ENCODE measurements around the gene KCNQ1.

KCNQ1 gene

GRCh38 chr11:2708757-2709281, 264.0 kb downstream of the KCNQ1 start:
- H3K27me3 ChIP-seq (replicated peaks in 2 of 5; ENCODE audit: control insufficient read depth in 4 of 5, insufficient read depth in 5 of 5, low read length in 4 of 5) = peaks cover 0 to 2% (median 0%) of the 10 kb centered on the region in 5 experiments
- peaks cover 0 to 10% (median 7%) of the 10 kb centered on the region in 4 experiments for H3K4me1 ChIP-seq (ENCODE audit: control extremely low read depth in 1 of 4, control insufficient read depth in 4 of 4, insufficient read depth in 4 of 4, low read length in 3 of 4)
- ChIA-PET CTCF (interaction anchor here (1.3 to 1.5 kb wide), 2 partner anchors 9 to 16 kb away, joined by 3 to 4 read pairs; no protein-coding TSS in a partner anchor), POLR2A (no interaction called here)
- no peak for DNase-seq
- H3K4me3 ChIP-seq (ENCODE audit: control insufficient read depth in 1 of 7, extremely low read depth in 1 of 7, insufficient read depth in 4 of 7, low read depth in 2 of 7, low read length in 6 of 7) = no peak overlapping the region
- 95% methylated on average over 10 of the region's 14 CpGs for WGBS (ENCODE audit: insufficient coverage)
- peaks cover 0 to 7% (median 4%) of the 10 kb centered on the region in 5 experiments for H3K9me3 ChIP-seq (ENCODE audit: control extremely low read depth in 1 of 5, control insufficient read depth in 4 of 5, insufficient read depth in 2 of 5, low read depth in 1 of 5, low read length in 4 of 5)
- no peak overlapping the region for H3K27ac ChIP-seq (ENCODE audit: insufficient read depth in 1 of 2, low read depth in 1 of 2, low read length in 2 of 2, poor library complexity in 1 of 2, severe bottlenecking in 2 of 2)
- H3K36me3 ChIP-seq (ENCODE audit: control insufficient read depth in 4 of 4, insufficient read depth in 4 of 4, low read length in 3 of 4) = no peaks in the 10 kb centered on the region

GRCh38 chr11:2709429-2709828, 264.6 kb downstream of the KCNQ1 start:
- Histone ChIP-seq H3K27me3 (replicated peaks in 2 of 5; ENCODE audit: control insufficient read depth in 4 of 5, insufficient read depth in 5 of 5, low read length in 4 of 5) (peaks cover 0 to 2% (median 0%) of the 10 kb centered on the region in 5 experiments), H3K4me3 (ENCODE audit: control insufficient read depth in 1 of 7, extremely low read depth in 1 of 7, insufficient read depth in 4 of 7, low read depth in 2 of 7, low read length in 6 of 7) (no peak overlapping the region), H3K9me3 (ENCODE audit: control extremely low read depth in 1 of 5, control insufficient read depth in 4 of 5, insufficient read depth in 2 of 5, low read depth in 1 of 5, low read length in 4 of 5) (peaks cover 0 to 7% (median 4%) of the 10 kb centered on the region in 5 experiments), H3K36me3 (ENCODE audit: control insufficient read depth in 4 of 4, insufficient read depth in 4 of 4, low read length in 3 of 4) (no peaks in the 10 kb centered on the region), H3K27ac (ENCODE audit: insufficient read depth in 1 of 2, low read depth in 1 of 2, low read length in 2 of 2, poor library complexity in 1 of 2, severe bottlenecking in 2 of 2) (no peak overlapping the region), H3K4me1 (ENCODE audit: control extremely low read depth in 1 of 4, control insufficient read depth in 4 of 4, insufficient read depth in 4 of 4, low read length in 3 of 4) (peaks cover 0 to 7% (median 4%) of the 10 kb centered on the region in 4 experiments)
- ChIA-PET POLR2A (no interaction called here), CTCF (no interaction called here)
- 72% methylated on average over 7 of the region's 8 CpGs for WGBS (ENCODE audit: insufficient coverage)
- DNase-seq = peak in 1 of 3 donors; percentile 23

GRCh38 chr11:2711161-2711560, 266.4 kb downstream of the KCNQ1 start:
- POLR2A ChIA-PET = no interaction called here
- Histone ChIP-seq H3K9me3 (ENCODE audit: control extremely low read depth in 1 of 5, control insufficient read depth in 4 of 5, insufficient read depth in 2 of 5, low read depth in 1 of 5, low read length in 4 of 5) (peaks cover 0 to 4% (median 2%) of the 10 kb centered on the region in 5 experiments), H3K4me1 (ENCODE audit: control extremely low read depth in 1 of 4, control insufficient read depth in 4 of 4, insufficient read depth in 4 of 4, low read length in 3 of 4) (no peaks in the 10 kb centered on the region), H3K27me3 (replicated peaks in 2 of 5; ENCODE audit: control insufficient read depth in 4 of 5, insufficient read depth in 5 of 5, low read length in 4 of 5) (peaks cover 0 to 2% (median 0%) of the 10 kb centered on the region in 5 experiments), H3K27ac (ENCODE audit: insufficient read depth in 1 of 2, low read depth in 1 of 2, low read length in 2 of 2, poor library complexity in 1 of 2, severe bottlenecking in 2 of 2) (no peak overlapping the region), H3K4me3 (ENCODE audit: control insufficient read depth in 1 of 7, extremely low read depth in 1 of 7, insufficient read depth in 4 of 7, low read depth in 2 of 7, low read length in 6 of 7) (no peak overlapping the region), H3K36me3 (ENCODE audit: control insufficient read depth in 4 of 4, insufficient read depth in 4 of 4, low read length in 3 of 4) (no peaks in the 10 kb centered on the region)
- no peak for DNase-seq
- CTCF ChIA-PET = interaction anchor here (1.0 kb wide), 1 partner anchor 30 kb away, joined by 4 read pairs; no protein-coding TSS in a partner anchor
- WGBS (ENCODE audit: insufficient coverage) = 94% methylated on average over 6 of the region's 6 CpGs

- POLR2A ChIA-PET = no interaction called here
- no peaks in the 10 kb centered on the region for H3K4me1 ChIP-seq (ENCODE audit: control extremely low read depth in 1 of 4, control insufficient read depth in 4 of 4, insufficient read depth in 4 of 4, low read length in 3 of 4)
- H3K27me3 ChIP-seq (replicated peaks in 2 of 5; ENCODE audit: control insufficient read depth in 4 of 5, insufficient read depth in 5 of 5, low read length in 4 of 5) = peaks cover 0 to 2% (median 0%) of the 10 kb centered on the region in 5 experiments
- peaks cover 0 to 1% (median 0%) of the 10 kb centered on the region in 5 experiments for H3K9me3 ChIP-seq (ENCODE audit: control extremely low read depth in 1 of 5, control insufficient read depth in 4 of 5, insufficient read depth in 2 of 5, low read depth in 1 of 5, low read length in 4 of 5)
- no peak overlapping the region for H3K27ac ChIP-seq (ENCODE audit: insufficient read depth in 1 of 2, low read depth in 1 of 2, low read length in 2 of 2, poor library complexity in 1 of 2, severe bottlenecking in 2 of 2)
- DNase-seq = no peak
- CTCF ChIA-PET = interaction anchor here (1.1 kb wide), 1 partner anchor 11 kb away, joined by 4 read pairs; no protein-coding TSS in a partner anchor
- WGBS (ENCODE audit: insufficient coverage) = 100% methylated on average over 4 of the region's 12 CpGs
- H3K36me3 ChIP-seq (ENCODE audit: control insufficient read depth in 4 of 4, insufficient read depth in 4 of 4, low read length in 3 of 4) = no peaks in the 10 kb centered on the region
- no peak overlapping the region for H3K4me3 ChIP-seq (ENCODE audit: control insufficient read depth in 1 of 7, extremely low read depth in 1 of 7, insufficient read depth in 4 of 7, low read depth in 2 of 7, low read length in 6 of 7)
Measured at GRCh38 chr11:2713094-2713493, 268.3 kb downstream of the KCNQ1 start.

- Histone ChIP-seq H3K27me3 (replicated peaks in 2 of 5; ENCODE audit: control insufficient read depth in 4 of 5, insufficient read depth in 5 of 5, low read length in 4 of 5) (peaks cover 0 to 2% (median 0%) of the 10 kb centered on the region in 5 experiments), H3K36me3 (ENCODE audit: control insufficient read depth in 4 of 4, insufficient read depth in 4 of 4, low read length in 3 of 4) (no peaks in the 10 kb centered on the region), H3K4me3 (ENCODE audit: control insufficient read depth in 1 of 7, extremely low read depth in 1 of 7, insufficient read depth in 4 of 7, low read depth in 2 of 7, low read length in 6 of 7) (no peak overlapping the region), H3K4me1 (ENCODE audit: control extremely low read depth in 1 of 4, control insufficient read depth in 4 of 4, insufficient read depth in 4 of 4, low read length in 3 of 4) (no peaks in the 10 kb centered on the region), H3K9me3 (ENCODE audit: control extremely low read depth in 1 of 5, control insufficient read depth in 4 of 5, insufficient read depth in 2 of 5, low read depth in 1 of 5, low read length in 4 of 5) (peaks cover 0 to 1% (median 0%) of the 10 kb centered on the region in 5 experiments), H3K27ac (ENCODE audit: insufficient read depth in 1 of 2, low read depth in 1 of 2, low read length in 2 of 2, poor library complexity in 1 of 2, severe bottlenecking in 2 of 2) (no peak overlapping the region)
- WGBS (ENCODE audit: insufficient coverage) = 96% methylated on average over 24 of the region's 26 CpGs
- ChIA-PET CTCF (interaction anchor here (0.9 to 1.4 kb wide), 3 partner anchors 11 to 19 kb away, joined by 3 to 4 read pairs (median 3); no protein-coding TSS in a partner anchor), POLR2A (interaction anchor here (0.6 kb wide), 1 partner anchor 153 kb away, joined by 8 read pairs; no protein-coding TSS in a partner anchor)
- no peak for DNase-seq
Measured at GRCh38 chr11:2713661-2714462, 269.1 kb downstream of the KCNQ1 start.

GRCh38 chr11:2714463-2714800, 269.6 kb downstream of the KCNQ1 start:
- peaks cover 0 to 2% (median 0%) of the 10 kb centered on the region in 5 experiments for H3K27me3 ChIP-seq (replicated peaks in 2 of 5; ENCODE audit: control insufficient read depth in 4 of 5, insufficient read depth in 5 of 5, low read length in 4 of 5)
- ChIA-PET CTCF (interaction anchor here (0.9 to 1.4 kb wide), 3 partner anchors 12 to 19 kb away, joined by 3 to 4 read pairs (median 3); no protein-coding TSS in a partner anchor), POLR2A (no interaction called here)
- DNase-seq = no peak
- H3K27ac ChIP-seq (ENCODE audit: insufficient read depth in 1 of 2, low read depth in 1 of 2, low read length in 2 of 2, poor library complexity in 1 of 2, severe bottlenecking in 2 of 2) = no peak overlapping the region
- 95% methylated on average over 8 of the region's 9 CpGs for WGBS (ENCODE audit: insufficient coverage)
- no peak overlapping the region for H3K4me3 ChIP-seq (ENCODE audit: control insufficient read depth in 1 of 7, extremely low read depth in 1 of 7, insufficient read depth in 4 of 7, low read depth in 2 of 7, low read length in 6 of 7)
- no peaks in the 10 kb centered on the region for H3K36me3 ChIP-seq (ENCODE audit: control insufficient read depth in 4 of 4, insufficient read depth in 4 of 4, low read length in 3 of 4)
- peaks cover 0 to 1% (median 0%) of the 10 kb centered on the region in 5 experiments for H3K9me3 ChIP-seq (ENCODE audit: control extremely low read depth in 1 of 5, control insufficient read depth in 4 of 5, insufficient read depth in 2 of 5, low read depth in 1 of 5, low read length in 4 of 5)
- H3K4me1 ChIP-seq (ENCODE audit: control extremely low read depth in 1 of 4, control insufficient read depth in 4 of 4, insufficient read depth in 4 of 4, low read length in 3 of 4) = no peaks in the 10 kb centered on the region

GRCh38 chr11:2714871-2715270, 270.1 kb downstream of the KCNQ1 start:
- H3K27me3 ChIP-seq (replicated peaks in 2 of 5; ENCODE audit: control insufficient read depth in 4 of 5, insufficient read depth in 5 of 5, low read length in 4 of 5) = peaks cover 0 to 2% (median 0%) of the 10 kb centered on the region in 5 experiments
- no peaks in the 10 kb centered on the region for H3K36me3 ChIP-seq (ENCODE audit: control insufficient read depth in 4 of 4, insufficient read depth in 4 of 4, low read length in 3 of 4)
- no peak overlapping the region for H3K4me3 ChIP-seq (ENCODE audit: control insufficient read depth in 1 of 7, extremely low read depth in 1 of 7, insufficient read depth in 4 of 7, low read depth in 2 of 7, low read length in 6 of 7)
- H3K27ac ChIP-seq (ENCODE audit: insufficient read depth in 1 of 2, low read depth in 1 of 2, low read length in 2 of 2, poor library complexity in 1 of 2, severe bottlenecking in 2 of 2) = no peak overlapping the region
- ChIA-PET POLR2A (no interaction called here), CTCF (interaction anchor here (1.3 to 1.4 kb wide), 2 partner anchors 15 to 21 kb away, joined by 3 to 4 read pairs; no protein-coding TSS in a partner anchor)
- peaks cover 0 to 1% (median 0%) of the 10 kb centered on the region in 5 experiments for H3K9me3 ChIP-seq (ENCODE audit: control extremely low read depth in 1 of 5, control insufficient read depth in 4 of 5, insufficient read depth in 2 of 5, low read depth in 1 of 5, low read length in 4 of 5)
- H3K4me1 ChIP-seq (ENCODE audit: control extremely low read depth in 1 of 4, control insufficient read depth in 4 of 4, insufficient read depth in 4 of 4, low read length in 3 of 4) = no peaks in the 10 kb centered on the region
- DNase-seq = no peak
- 97% methylated on average over 6 of the region's 7 CpGs for WGBS (ENCODE audit: insufficient coverage)

Measured in common myeloid progenitor, CD34-positive (primary cell).